ENCODE measurements around the gene CASP7. TPM values are rescaled to one million over a fixed set of nuclear protein-coding genes. Genes with fewer than 3 reads are reported as not detected.

CASP7 gene
- total RNA-seq, 1 donor from 2014 or later: 44.9 TPM

DNA sequence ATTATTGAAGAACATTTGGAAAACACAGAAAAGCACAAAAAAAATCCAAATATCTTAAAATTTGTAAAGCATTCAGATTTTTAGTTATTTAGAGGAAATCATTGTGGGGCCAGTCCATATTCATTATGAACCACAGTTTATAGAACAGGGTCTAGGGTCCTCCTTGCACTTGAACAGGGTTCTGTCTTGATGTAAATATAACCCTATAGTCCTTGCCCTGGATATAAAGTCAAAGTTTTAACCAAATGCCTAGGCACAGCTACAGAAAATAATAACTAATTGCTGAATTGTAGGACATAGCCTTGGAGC, 25.6 kb downstream of the CASP7 start:
- peaks cover 12% of the 10 kb centered on the region for H3K36me3 Mint-ChIP-seq (ENCODE audit: low read depth, unreplicated experiment)
- Histone ChIP-seq H3K79me2 (ENCODE audit: insufficient read depth, low read length) (no peaks in the 10 kb centered on the region), H3K4me1 (ENCODE audit: insufficient read depth, low read length) (peaks cover 16% of the 10 kb centered on the region), H4K20me1 (ENCODE audit: insufficient read depth, low read length) (peaks cover 49% of the 10 kb centered on the region), H3K9me3 (ENCODE audit: insufficient read depth, low read depth, low read length) (no peaks in the 10 kb centered on the region), H3K27ac (ENCODE audit: low read depth, low read length) (no peak overlapping the region), H3K4me3 (ENCODE audit: insufficient read depth, low read depth, low read length) (no peak overlapping the region), H2AFZ (ENCODE audit: low read depth, low read length) (no peak overlapping the region), H3K4me2 (ENCODE audit: low read length) (no peak overlapping the region), H3K27me3 (ENCODE audit: insufficient read depth, low read length) (no peaks in the 10 kb centered on the region), H3K9ac (ENCODE audit: low read length) (no peak overlapping the region), H3K36me3 (ENCODE audit: insufficient read depth, low read length) (no peaks in the 10 kb centered on the region)
- no peak overlapping the region for H3K27ac Mint-ChIP-seq (ENCODE audit: unreplicated experiment)
- no peak overlapping the region for H3K4me3 Mint-ChIP-seq (ENCODE audit: unreplicated experiment)
- peaks cover 20% of the 10 kb centered on the region for H3K4me1 Mint-ChIP-seq (ENCODE audit: low read depth, unreplicated experiment)
- FAIRE-seq: no peak
- H3K27me3 Mint-ChIP-seq (ENCODE audit: low read depth, unreplicated experiment): no peaks in the 10 kb centered on the region
- H3K9me3 Mint-ChIP-seq (ENCODE audit: unreplicated experiment): no peaks in the 10 kb centered on the region
- no peak for TF ChIP-seq EZH2 (IDR thresholded peaks at IDR 0.05; ENCODE audit: insufficient read depth, low read length)
- TF ChIP-seq, protein P1, sequence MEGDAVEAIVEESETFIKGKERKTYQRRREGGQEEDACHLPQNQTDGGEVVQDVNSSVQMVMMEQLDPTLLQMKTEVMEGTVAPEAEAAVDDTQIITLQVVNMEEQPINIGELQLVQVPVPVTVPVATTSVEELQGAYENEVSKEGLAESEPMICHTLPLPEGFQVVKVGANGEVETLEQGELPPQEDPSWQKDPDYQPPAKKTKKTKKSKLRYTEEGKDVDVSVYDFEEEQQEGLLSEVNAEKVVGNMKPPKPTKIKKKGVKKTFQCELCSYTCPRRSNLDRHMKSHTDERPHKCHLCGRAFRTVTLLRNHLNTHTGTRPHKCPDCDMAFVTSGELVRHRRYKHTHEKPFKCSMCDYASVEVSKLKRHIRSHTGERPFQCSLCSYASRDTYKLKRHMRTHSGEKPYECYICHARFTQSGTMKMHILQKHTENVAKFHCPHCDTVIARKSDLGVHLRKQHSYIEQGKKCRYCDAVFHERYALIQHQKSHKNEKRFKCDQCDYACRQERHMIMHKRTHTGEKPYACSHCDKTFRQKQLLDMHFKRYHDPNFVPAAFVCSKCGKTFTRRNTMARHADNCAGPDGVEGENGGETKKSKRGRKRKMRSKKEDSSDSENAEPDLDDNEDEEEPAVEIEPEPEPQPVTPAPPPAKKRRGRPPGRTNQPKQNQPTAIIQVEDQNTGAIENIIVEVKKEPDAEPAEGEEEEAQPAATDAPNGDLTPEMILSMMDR (IDR thresholded peaks at IDR 0.05; ENCODE audit: insufficient read depth, low read depth, low read length): no peak
- DNase-seq (ENCODE audit: low read depth): no peak

DNA sequence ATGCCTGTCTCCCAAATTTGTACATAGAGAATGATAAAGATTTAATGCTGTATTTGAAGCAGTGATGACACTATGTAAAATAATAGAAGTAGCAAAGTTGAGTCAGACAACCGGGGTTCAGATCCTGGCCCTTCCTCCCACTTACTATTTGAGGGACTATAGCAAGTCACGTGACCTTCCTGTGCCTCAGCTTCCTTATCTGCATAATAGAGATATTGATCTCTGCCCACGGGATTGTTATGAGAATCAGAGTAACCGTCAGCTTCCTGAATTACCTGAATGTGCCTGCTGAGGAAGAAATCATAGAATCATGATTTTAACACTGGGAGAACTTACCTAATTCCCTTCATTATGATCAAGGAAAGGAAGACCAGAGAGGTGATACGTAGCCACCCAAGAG, 26.9 kb downstream of the CASP7 start:
- H3K79me2 ChIP-seq (ENCODE audit: insufficient read depth, low read length): peaks cover under 1% of the 10 kb centered on the region
- DNase-seq (ENCODE audit: low read depth) (no peak), FAIRE-seq (no peak)
- no peak overlapping the region for H3K9ac ChIP-seq (ENCODE audit: low read length)
- H3K9me3 Mint-ChIP-seq (ENCODE audit: unreplicated experiment): no peaks in the 10 kb centered on the region
- no peak overlapping the region for H2AFZ ChIP-seq (ENCODE audit: low read depth, low read length)
- H3K9me3 ChIP-seq (ENCODE audit: insufficient read depth, low read depth, low read length): no peaks in the 10 kb centered on the region
- H3K27me3 Mint-ChIP-seq (ENCODE audit: low read depth, unreplicated experiment): no peaks in the 10 kb centered on the region
- H3K4me3 ChIP-seq (ENCODE audit: insufficient read depth, low read depth, low read length): no peak overlapping the region
- H4K20me1 ChIP-seq (ENCODE audit: insufficient read depth, low read length): peaks cover 58% of the 10 kb centered on the region
- H3K27ac ChIP-seq (ENCODE audit: low read depth, low read length): no peak overlapping the region
- no peak for TF ChIP-seq EZH2 (IDR thresholded peaks at IDR 0.05; ENCODE audit: insufficient read depth, low read length)
- TF ChIP-seq, protein P1 (IDR thresholded peaks at IDR 0.05; ENCODE audit: insufficient read depth, low read depth, low read length): no peak
- no peak overlapping the region for H3K4me3 Mint-ChIP-seq (ENCODE audit: unreplicated experiment)
- peaks cover 31% of the 10 kb centered on the region for H3K4me1 Mint-ChIP-seq (ENCODE audit: low read depth, unreplicated experiment)
- no peak overlapping the region for H3K27ac Mint-ChIP-seq (ENCODE audit: unreplicated experiment)
- peaks cover 5% of the 10 kb centered on the region for H3K36me3 Mint-ChIP-seq (ENCODE audit: low read depth, unreplicated experiment)
- H3K36me3 ChIP-seq (ENCODE audit: insufficient read depth, low read length): no peaks in the 10 kb centered on the region
- H3K4me1 ChIP-seq (ENCODE audit: insufficient read depth, low read length): peaks cover 16% of the 10 kb centered on the region
- no peak overlapping the region for H3K4me2 ChIP-seq (ENCODE audit: low read length)
- H3K27me3 ChIP-seq (ENCODE audit: insufficient read depth, low read length): no peaks in the 10 kb centered on the region

DNA sequence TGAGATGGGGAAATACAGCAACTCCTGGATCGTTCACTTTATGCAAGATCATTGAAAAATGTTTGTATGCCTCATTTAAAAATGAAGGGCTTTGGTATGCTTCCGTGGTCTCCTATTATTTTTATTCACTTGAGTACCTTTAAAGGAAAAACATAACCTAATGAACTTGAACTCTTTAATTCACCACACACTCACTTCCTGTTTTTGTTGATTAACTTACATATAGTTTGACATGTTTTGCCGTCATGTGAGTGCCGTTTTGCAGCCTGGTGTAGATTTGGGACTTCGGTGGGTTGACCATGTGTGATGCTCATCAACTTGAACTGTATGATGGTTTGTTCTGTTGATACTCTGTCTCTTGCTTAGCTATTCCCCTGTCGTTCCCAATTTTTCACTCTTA, 28.9 kb downstream of the CASP7 start:
- peak overlapping the region; percentile 27 for H3K27ac ChIP-seq (ENCODE audit: low read depth, low read length)
- TF ChIP-seq, protein P1 (IDR thresholded peaks at IDR 0.05; ENCODE audit: insufficient read depth, low read depth, low read length): no peak
- no peak for TF ChIP-seq EZH2 (IDR thresholded peaks at IDR 0.05; ENCODE audit: insufficient read depth, low read length)
- H3K9me3 ChIP-seq (ENCODE audit: insufficient read depth, low read depth, low read length): no peaks in the 10 kb centered on the region
- Mint-ChIP-seq H3K36me3 (ENCODE audit: low read depth, unreplicated experiment) (peaks cover 3% of the 10 kb centered on the region), H3K9me3 (ENCODE audit: unreplicated experiment) (no peaks in the 10 kb centered on the region), H3K27me3 (ENCODE audit: low read depth, unreplicated experiment) (no peaks in the 10 kb centered on the region), H3K4me3 (ENCODE audit: unreplicated experiment) (no peak overlapping the region), H3K4me1 (ENCODE audit: low read depth, unreplicated experiment) (peaks cover 31% of the 10 kb centered on the region), H3K27ac (ENCODE audit: unreplicated experiment) (peak overlapping the region; percentile 77)
- H3K4me2 ChIP-seq (ENCODE audit: low read length): peak overlapping the region; percentile 77
- FAIRE-seq (no peak), DNase-seq (ENCODE audit: low read depth) (no peak)
- no peaks in the 10 kb centered on the region for H3K27me3 ChIP-seq (ENCODE audit: insufficient read depth, low read length)
- no peaks in the 10 kb centered on the region for H3K36me3 ChIP-seq (ENCODE audit: insufficient read depth, low read length)
- peaks cover 3% of the 10 kb centered on the region for H3K79me2 ChIP-seq (ENCODE audit: insufficient read depth, low read length)
- H3K4me3 ChIP-seq (ENCODE audit: insufficient read depth, low read depth, low read length): no peak overlapping the region
- no peak overlapping the region for H2AFZ ChIP-seq (ENCODE audit: low read depth, low read length)
- H4K20me1 ChIP-seq (ENCODE audit: insufficient read depth, low read length): peaks cover 65% of the 10 kb centered on the region
- peaks cover 16% of the 10 kb centered on the region for H3K4me1 ChIP-seq (ENCODE audit: insufficient read depth, low read length)
- H3K9ac ChIP-seq (ENCODE audit: low read length): no peak overlapping the region
